H1 (cell line): ENCODE results near the gene PDE3A. TPM values are rescaled to one million over a fixed set of nuclear protein-coding genes. Genes with fewer than 3 reads are reported as not detected.

Source experiments
- CTCF ChIA-PET: fragments of 300-600 bp; sonication (Branson Sonifier 250); formaldehyde crosslinking; loops from one replicate; lab custom pipeline; 2021; ENCODE audit not compliant: partially characterized antibody; lab: Charles Lee
- POLR2A ChIA-PET: fragments of 300-600 bp; sonication (Branson Sonifier 250); formaldehyde crosslinking; loops from one replicate; lab custom pipeline; 2021; ENCODE audit warnings: inconsistent platforms; ENCODE audit not compliant: partially characterized antibody; lab: Charles Lee
- DNase-seq, 2 experiments: peaks; one replicate each; pipeline versions ENCODE4 v3.0.0 to v3.0.0-alpha.2; 2010 to 2022; ENCODE audit warnings: low spot score in 2 of 2, low read depth in 1 of 2, mixed read lengths in 1 of 2
- FAIRE-seq: peaks from 2 replicates; lab custom pipeline; 2011; peaks lifted over from hg19 to GRCh38; lab: Jason Lieb, UNC
- H2AFZ ChIP-seq: 2 replicates; pipeline ENCODE4 v1.8.1; 2012; ENCODE audit warnings: low read length, inconsistent platforms
- H2AK5ac ChIP-seq: 2 replicates; pipeline ENCODE4 v1.6.1; 2013; ENCODE audit warnings: low read depth, low read length
- H2BK120ac ChIP-seq: replicated peaks from 2 replicates; pipeline ENCODE3; 2013; ENCODE audit warnings: low read depth, low read length, inconsistent platforms
- H2BK12ac ChIP-seq: 2 replicates; pipeline ENCODE4 v1.6.1; 2013; ENCODE audit warnings: low read depth, low read length
- H2BK15ac ChIP-seq: 2 replicates; pipeline ENCODE4 v1.6.1; 2013; ENCODE audit warnings: low read length
- H2BK20ac ChIP-seq: 2 replicates; pipeline ENCODE4 v1.6.1; 2013; ENCODE audit warnings: low read length
- H2BK5ac ChIP-seq: 2 replicates; pipeline ENCODE4 v1.6.1; 2013; ENCODE audit warnings: low read depth, low read length
- H3K14ac ChIP-seq: 2 replicates; pipeline ENCODE4 v1.6.1; 2013; ENCODE audit warnings: inconsistent platforms; ENCODE audit not compliant: insufficient read length
- H3K18ac ChIP-seq: 2 replicates; pipeline ENCODE4 v1.6.1; 2013; ENCODE audit warnings: low read length; ENCODE audit errors: extremely low read depth
- H3K23ac ChIP-seq: 2 replicates; pipeline ENCODE4 v1.6.1; 2013; ENCODE audit warnings: inconsistent platforms; ENCODE audit not compliant: insufficient read length
- H3K23me2 ChIP-seq: 2 replicates; pipeline ENCODE4 v1.6.1; 2013; ENCODE audit warnings: low read depth, low read length
- H3K27ac ChIP-seq: 2 replicates; pipeline ENCODE4 v1.6.1; 2011; ENCODE audit warnings: low read depth, low read length, inconsistent platforms
- H3K27me3 ChIP-seq, 4 experiments: replicated peaks in 1 of 4; 1 replicate in 1 of 4; 2 replicates in 3 of 4; pipeline versions ENCODE4 v1.6.1 to v1.8.1; 2011 to 2013; ENCODE audit warnings: low read length in 3 of 4, mild to moderate bottlenecking in 3 of 4, inconsistent platforms in 2 of 4, mixed read lengths in 2 of 4, moderate library complexity in 1 of 4; ENCODE audit not compliant: control insufficient read depth in 3 of 4, insufficient read depth in 3 of 4; ENCODE audit errors: extremely low read depth in 1 of 4
- H3K36me3 ChIP-seq, 4 experiments: 2 replicates each; pipeline versions ENCODE4 v1.6.1 to v1.8.1; 2011 to 2013; ENCODE audit warnings: mild to moderate bottlenecking in 4 of 4, low read length in 3 of 4, moderate library complexity in 2 of 4, control low read depth in 1 of 4, inconsistent platforms in 1 of 4; ENCODE audit not compliant: insufficient read depth in 4 of 4, control insufficient read depth in 2 of 4
- H3K4ac ChIP-seq: replicated peaks from 2 replicates; pipeline ENCODE3; 2013; ENCODE audit warnings: low read length, low read depth, mixed read lengths, inconsistent platforms; ENCODE audit not compliant: insufficient read length
- H3K4me1 ChIP-seq, 4 experiments: replicated peaks in 1 of 4; 1 replicate in 1 of 4; 2 replicates in 3 of 4; pipeline versions ENCODE4 v1.6.1 to v1.8.1; 2011 to 2013; ENCODE audit warnings: low read length in 3 of 4, inconsistent platforms in 2 of 4, mixed read lengths in 1 of 4; ENCODE audit not compliant: insufficient read depth in 4 of 4, control insufficient read depth in 3 of 4
- H3K4me2 ChIP-seq, 2 experiments: 2 replicates each; pipeline versions ENCODE4 v1.6.1 to v1.8.1; 2011 to 2013; ENCODE audit warnings: low read depth in 2 of 2, low read length in 2 of 2, control low read depth in 1 of 2, inconsistent platforms in 1 of 2, mild to moderate bottlenecking in 1 of 2; ENCODE audit not compliant: insufficient read depth in 1 of 2
- H3K4me3 ChIP-seq, 4 experiments: fragments of 200-600, 300-600 bp in 1 of 4; sonication (generic), shearing (Covaris generic), sonication (Bioruptor Twin) in 1 of 4; 2 replicates each; pipeline versions ENCODE4 v1.5.1 to v1.8.1; 2011 to 2016; ENCODE audit warnings: low read length in 4 of 4, low read depth in 3 of 4, control low read depth in 2 of 4, inconsistent platforms in 2 of 4, mild to moderate bottlenecking in 2 of 4, mixed read lengths in 1 of 4, moderate library complexity in 1 of 4; ENCODE audit not compliant: insufficient read depth in 2 of 4; ENCODE audit errors: extremely low read depth in 1 of 4
- H3K56ac ChIP-seq: replicated peaks from 2 replicates; pipeline ENCODE3; 2013; ENCODE audit warnings: low read depth, mild to moderate bottlenecking, mixed read lengths, low read length, inconsistent platforms; ENCODE audit not compliant: insufficient read length
- H3K79me1 ChIP-seq: 2 replicates; pipeline ENCODE4 v1.6.1; 2013; ENCODE audit warnings: low read depth, low read length, control low read depth
- H3K79me2 ChIP-seq, 2 experiments: 2 replicates each; pipeline versions ENCODE4 v1.6.1 to v1.8.1; 2012 to 2013; ENCODE audit warnings: low read length in 2 of 2, mild to moderate bottlenecking in 2 of 2, inconsistent platforms in 1 of 2; ENCODE audit not compliant: insufficient read depth in 2 of 2, control insufficient read depth in 1 of 2
- H3K9ac ChIP-seq, 4 experiments: replicated peaks in 1 of 4; 1 replicate in 1 of 4; 2 replicates in 3 of 4; pipeline versions ENCODE4 v1.6.1 to v1.8.1; 2011 to 2013; ENCODE audit warnings: low read depth in 3 of 4, low read length in 3 of 4, control low read depth in 2 of 4, mild to moderate bottlenecking in 2 of 4, moderate library complexity in 2 of 4, inconsistent platforms in 1 of 4; ENCODE audit errors: extremely low read depth in 1 of 4
- H3K9me3 ChIP-seq, 2 experiments: 2 replicates each; pipeline versions ENCODE4 v1.6.1 to v1.8.1; 2012 to 2013; ENCODE audit warnings: mild to moderate bottlenecking in 2 of 2, moderate library complexity in 2 of 2, control low read depth in 1 of 2, inconsistent platforms in 1 of 2, low read depth in 1 of 2, low read length in 1 of 2, mixed read lengths in 1 of 2; ENCODE audit not compliant: insufficient read depth in 2 of 2
- H4K20me1 ChIP-seq, 2 experiments: replicated peaks in 1 of 2; 2 replicates each; pipeline versions ENCODE3 to v1.8.1; 2011 to 2013; ENCODE audit warnings: inconsistent platforms in 2 of 2, low read length in 2 of 2, mild to moderate bottlenecking in 1 of 2; ENCODE audit not compliant: insufficient read depth in 2 of 2, control insufficient read depth in 1 of 2
- H4K5ac ChIP-seq: 2 replicates; pipeline ENCODE4 v1.6.1; 2013; ENCODE audit warnings: low read length, low read depth, mixed read lengths, inconsistent platforms; ENCODE audit not compliant: insufficient read length
- H4K8ac ChIP-seq: 2 replicates; pipeline ENCODE4 v1.8.0; 2013; ENCODE audit warnings: mild to moderate bottlenecking, moderate library complexity, low read length, inconsistent platforms; ENCODE audit not compliant: insufficient read depth; ENCODE audit errors: extremely low read depth
- H4K91ac ChIP-seq: replicated peaks from 2 replicates; pipeline ENCODE3; 2013; ENCODE audit warnings: low read length, mixed read lengths, inconsistent platforms; ENCODE audit not compliant: insufficient read length
- CEBPB ChIP-seq: IDR thresholded peaks from 2 replicates; pipeline ENCODE4 v1.6.1; 2012; ENCODE audit warnings: low read depth, low read length
- CHD1 ChIP-seq: IDR thresholded peaks from 2 replicates; pipeline ENCODE4 v1.6.1; 2012; ENCODE audit warnings: low read depth, low read length, improper control_type of control experiment
- WGBS, 2 experiments: shearing (Covaris generic) in 1 of 2; methylation state at CpG; one replicate each; pipeline versions ENCODE4 v1.1.6 to v1.1.7; 2013 to 2015; ENCODE audit warnings: low lambda C conversion rate in 2 of 2, mixed read lengths in 2 of 2, inconsistent platforms in 1 of 2, low coverage in 1 of 2, missing lambda C conversion rate in 1 of 2; ENCODE audit not compliant: insufficient replicate concordance in 2 of 2, insufficient coverage in 1 of 2, insufficient read length in 1 of 2; ENCODE audit errors: extremely low coverage in 1 of 2, missing lambda C conversion rate in 1 of 2; 5-methylcytosine and 5-hydroxymethylcytosine counted together
- polyA plus RNA-seq, 7 experiments: library from polyadenylated mRNA; depleted of rRNA in 3 of 7; stranded (reverse) in 5 of 7; unstranded in 2 of 7; fragments of >200 nt in 5 of 7; fragments of 200-250 nt in 2 of 7; gene quantifications; 1 replicate in 5 of 7; 2 replicates in 1 of 7; 4 replicates in 1 of 7; pipeline versions ENCODE4 v1.2.1 to v1.2.3, GENCODE V29; 2011 to 2013; ENCODE audit warnings: missing spikeins in 2 of 7, mixed read lengths in 2 of 7
- total RNA-seq: library from RNA; stranded (reverse); fragmentation: NEBNext Ultra II Directional; extraction: Animal tissue kit (Norgen Biotek cat#: 25700); gene quantifications from 2 replicates; pipeline ENCODE4 v1.2.1, GENCODE V29; 2021

The PDE3A gene
- total and polyA plus RNA-seq, 2 of the 8 experiments (the other 6 are each of a cell fraction or from before 2014, with no cell fraction given), result 1.4 to 3.4 TPM

- Histone ChIP-seq H3K27me3 (no peaks in the 10 kb centered on the region), H2BK20ac (no peak overlapping the region), H4K91ac (no peak overlapping the region), H3K23me2 (no peaks in the 10 kb centered on the region), H3K4ac (no peak overlapping the region), H3K4me3 (no peak overlapping the region), H2BK120ac (no peak overlapping the region), H3K23ac (no peak overlapping the region), H2AFZ (peak overlapping the region; percentile 63; the same call in 1 of the 2 replicates), H4K5ac (no peak overlapping the region), H2BK5ac (no peak overlapping the region), H3K56ac (no peak overlapping the region), H3K4me2 (no peak overlapping the region), H3K9me3 (no peaks in the 10 kb centered on the region), H3K79me2 (no peaks in the 10 kb centered on the region), H3K14ac (no peak overlapping the region), H2BK12ac (no peak overlapping the region), H3K4me1 (no peaks in the 10 kb centered on the region), H3K9ac (no peak overlapping the region), H3K18ac (no peak overlapping the region), H3K27ac (no peak overlapping the region), H2AK5ac (no peak overlapping the region), H3K79me1 (no peaks in the 10 kb centered on the region), H3K36me3 (no peaks in the 10 kb centered on the region), H4K20me1 (no peaks in the 10 kb centered on the region), H4K8ac (no peak overlapping the region), H2BK15ac (no peak overlapping the region)
- POLR2A ChIA-PET, result interaction anchor here (0.6 kb wide), 1 partner anchor 17 kb away, joined by 3 read pairs; no protein-coding TSS in a partner anchor
- DNase-seq, result peak in 1 of 2 experiments; percentile 3
- peak; percentile 24 for FAIRE-seq
- CTCF ChIA-PET, result interaction anchor here (1.1 kb wide), 1 partner anchor 61 kb away, joined by 3 read pairs; no protein-coding TSS in a partner anchor
- WGBS, 2 experiments, result 53% methylated on average over 5 of the region's 5 CpGs; no CpG with 5 or more reads in 1 of the 2 experiments
- no peak for TF ChIP-seq CEBPB
- no peak for TF ChIP-seq CHD1
Measured at GRCh38 chr12:20524113-20524512, 155.8 kb downstream of the PDE3A start.
